GM12878 (cell line): ENCODE data around the gene EPHA4.

Source experiments
- CBX5 ChIP-seq: sonication (generic); IDR thresholded peaks from 2 replicates; pipeline ENCODE4 v1.6.1; 2016; ENCODE audit warnings: low read depth, moderate library complexity, mild to moderate bottlenecking, inconsistent platforms
- CTCF ChIP-seq, 3 experiments: IDR thresholded peaks in 2 of 3; conservative IDR thresholded peaks in 1 of 3; 2 replicates each; pipeline ENCODE4 v1.5.1; 2011; ENCODE audit warnings: low read depth in 3 of 3, low read length in 3 of 3, mild to moderate bottlenecking in 3 of 3, control low read depth in 2 of 3, moderate library complexity in 2 of 3, inconsistent platforms in 1 of 3, mixed read lengths in 1 of 3; ENCODE audit not compliant: control insufficient read depth in 2 of 3, insufficient read depth in 1 of 3; ENCODE audit errors: extremely low read depth in 1 of 3
- RAD51 ChIP-seq: fragments of 450-650 bp; IDR thresholded peaks from 2 replicates; pipeline ENCODE4 v1.6.1; 2016; ENCODE audit warnings: moderate library complexity, mild to moderate bottlenecking, inconsistent platforms
- SMAD1 ChIP-seq: fragments of 450-650 bp; IDR thresholded peaks from 2 replicates; pipeline ENCODE4 v1.6.1; 2018; ENCODE audit warnings: mild to moderate bottlenecking, low read depth; ENCODE audit not compliant: partially characterized antibody
- USF1 ChIP-seq: IDR thresholded peaks from 2 replicates; pipeline ENCODE4 v1.6.1; 2011; ENCODE audit warnings: borderline replicate concordance, low read depth, mild to moderate bottlenecking, moderate library complexity, mixed read lengths, low read length; ENCODE audit not compliant: insufficient read depth; ENCODE audit errors: extremely low read length

- no peak for TF ChIP-seq RAD51
- TF ChIP-seq USF1, result no peak
- TF ChIP-seq CTCF (IDR thresholded peaks at IDR 0.05 in 2 of 3, conservative IDR thresholded peaks at IDR 0.05 in 1 of 3; ENCODE audit: control insufficient read depth in 2 of 3, extremely low read depth in 1 of 3, insufficient read depth in 1 of 3, low read depth in 3 of 3, low read length in 3 of 3), result no peak
- no peak for TF ChIP-seq CBX5
- TF ChIP-seq SMAD1, result no peak
Observed at GRCh38 chr2:221567809-221568208, 4.3 kb downstream of the EPHA4 start.
